CD4-positive, alpha-beta T cell treated with Interleukin-2 at 100 ng/mL for 4 hours (primary cell): ENCODE measurements around the gene PSMD2.
"Not testable (repeated sequence)": the region's sequence is repeated elsewhere in the genome, so short reads cannot be mapped to it uniquely, and the experiment has no call there.

Experiments used
- DNase-seq: peaks from one replicate; pipeline ENCODE4 v3.0.0-alpha.2; 2020; ENCODE audit warnings: low spot score

PSMD2 gene

GRCh38 chr3:184339451-184340135 is 40.6 kb downstream of the PSMD2 start:
- DNase-seq, result not testable (repeated sequence)

GRCh38 chr3:184341925-184342324 is 42.9 kb downstream of the PSMD2 start:
- DNase-seq, result no peak

GRCh38 chr3:184343200-184343876 is 44.3 kb downstream of the PSMD2 start:
- no peak for DNase-seq

- DNase-seq, result no peak
Measured at GRCh38 chr3:184344579-184345316, 45.7 kb downstream of the PSMD2 start.

GRCh38 chr3:184345317-184346144 is 46.5 kb downstream of the PSMD2 start:
- DNase-seq, result no peak

- no peak for DNase-seq
Measured at GRCh38 chr3:184346480-184347190, 47.6 kb downstream of the PSMD2 start.

GRCh38 chr3:184347321-184348056 is 48.4 kb downstream of the PSMD2 start:
- no peak for DNase-seq

- no peak for DNase-seq
Measured at GRCh38 chr3:184348057-184348382, 49.0 kb downstream of the PSMD2 start.

- DNase-seq, result no peak
Measured at GRCh38 chr3:184349563-184350470, 50.8 kb downstream of the PSMD2 start.

GRCh38 chr3:184350618-184351017 is 51.6 kb downstream of the PSMD2 start:
- DNase-seq, result no peak

GRCh38 chr3:184351511-184352148 is 52.6 kb downstream of the PSMD2 start:
- no peak for DNase-seq

- no peak for DNase-seq
Measured at GRCh38 chr3:184352149-184352785, 53.2 kb downstream of the PSMD2 start.

- DNase-seq, result no peak
Measured at GRCh38 chr3:184352897-184353545, 54.0 kb downstream of the PSMD2 start.

- no peak for DNase-seq
Measured at GRCh38 chr3:184353546-184353941, 54.5 kb downstream of the PSMD2 start.

GRCh38 chr3:184354121-184354728 is 55.2 kb downstream of the PSMD2 start:
- peak; percentile 63 for DNase-seq

- no peak for DNase-seq
Measured at GRCh38 chr3:184354754-184355153, 55.7 kb downstream of the PSMD2 start.

- no peak for DNase-seq
Measured at GRCh38 chr3:184355261-184356040, 56.4 kb downstream of the PSMD2 start.
